GM21367 (cell line): ENCODE data around the gene HECTD1.
"Not testable (repeated sequence)": the region's sequence is repeated elsewhere in the genome, so short reads cannot be mapped to it uniquely, and the experiment has no call there.

ENCODE experiments used
- ATAC-seq: cut with Tn5 transposase; IDR thresholded peaks from one replicate; pipeline ENCODE4 v1.9.1; 2021; ENCODE audit not compliant: unreplicated experiment

Gene HECTD1

GRCh38 chr14:31228533-31228932, 20.9 kb upstream of the HECTD1 start:
- no peak for ATAC-seq

DNA sequence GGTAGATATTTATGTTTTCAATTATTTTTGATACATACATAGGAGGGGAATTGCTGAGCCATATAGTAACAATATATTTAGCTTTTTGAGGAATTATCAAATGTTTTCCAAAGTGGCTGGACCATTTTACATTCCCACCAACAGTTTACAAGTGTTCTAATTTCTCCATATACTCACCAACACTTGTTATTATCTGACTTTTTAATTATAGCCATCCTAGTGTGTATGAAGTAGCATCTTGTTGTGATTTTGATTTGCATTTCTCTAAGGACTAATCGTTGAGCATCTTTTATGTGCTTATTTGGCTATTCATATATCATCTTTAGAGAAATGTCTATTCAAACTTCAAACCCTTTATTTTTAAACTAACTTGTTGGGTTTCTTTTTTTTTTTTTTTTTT, 17.2 kb upstream of the HECTD1 start:
- no peak for ATAC-seq

DNA sequence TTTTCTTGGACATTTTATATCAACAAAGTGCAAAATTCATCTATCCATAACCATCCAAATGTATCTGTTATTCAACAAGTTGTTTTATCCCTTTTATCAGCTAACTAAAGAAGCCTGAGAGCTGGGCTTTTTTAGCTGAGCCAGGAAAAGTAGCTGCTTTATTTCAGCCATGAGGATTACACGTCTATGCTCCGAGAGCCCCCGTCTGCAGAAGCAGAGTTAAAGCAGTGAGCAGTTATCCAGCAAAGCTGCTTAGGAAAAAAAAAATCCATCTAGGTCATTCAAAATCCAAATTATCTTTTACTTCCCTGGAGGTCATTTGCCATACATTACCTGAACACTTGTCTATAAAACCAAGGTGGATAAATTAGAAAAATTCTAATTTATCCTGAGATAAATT, 15.7 kb upstream of the HECTD1 start:
- ATAC-seq, result no peak

GRCh38 chr14:31222834-31223233, 15.2 kb upstream of the HECTD1 start:
- ATAC-seq, result no peak

- ATAC-seq, result no peak
These were observed 13.7 kb upstream of the HECTD1 start for GRCh38 chr14:31221266-31221665.

DNA sequence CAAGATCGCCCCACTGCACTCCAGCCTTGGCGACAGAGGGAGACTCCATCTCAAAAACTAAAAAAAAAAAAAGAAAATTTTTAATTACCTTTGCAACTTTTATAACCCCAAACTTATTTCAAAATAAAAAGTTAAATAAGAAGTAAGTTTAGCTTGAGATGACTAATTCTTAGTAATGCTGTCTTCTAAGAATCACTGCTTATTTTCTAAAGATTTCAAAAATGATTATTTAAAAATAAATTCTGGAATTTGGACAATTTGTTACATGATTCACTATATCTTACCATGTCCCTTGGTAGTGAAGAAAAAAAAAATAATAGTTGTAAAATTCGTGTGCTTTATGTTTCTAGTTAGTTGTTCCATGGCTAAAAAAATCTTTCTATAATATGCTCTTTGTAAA, 11.6 kb upstream of the HECTD1 start:
- no peak for ATAC-seq

DNA sequence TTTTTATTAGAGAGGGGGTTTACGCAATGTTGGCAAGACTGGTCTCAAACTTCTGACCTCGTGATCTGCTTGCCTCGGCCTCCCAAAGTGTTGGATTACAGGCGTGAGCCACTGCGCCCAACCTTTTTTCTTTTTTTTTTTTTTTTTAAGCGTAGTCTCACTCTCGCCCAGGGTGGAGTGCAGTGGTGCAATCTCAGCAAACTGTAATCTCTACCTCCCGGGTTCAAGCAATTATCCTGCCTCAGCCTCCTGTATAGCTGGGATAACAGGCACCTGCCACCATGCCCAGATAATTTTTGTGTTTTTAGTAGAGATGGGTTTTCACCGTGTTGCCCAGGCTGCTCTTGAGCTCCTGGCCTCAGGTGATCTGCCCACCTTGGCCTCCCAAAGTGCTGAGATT, 8.8 kb upstream of the HECTD1 start:
- ATAC-seq, result no peak

- no peak for ATAC-seq
These were observed 5.3 kb upstream of the HECTD1 start for GRCh38 chr14:31212893-31213292.

DNA sequence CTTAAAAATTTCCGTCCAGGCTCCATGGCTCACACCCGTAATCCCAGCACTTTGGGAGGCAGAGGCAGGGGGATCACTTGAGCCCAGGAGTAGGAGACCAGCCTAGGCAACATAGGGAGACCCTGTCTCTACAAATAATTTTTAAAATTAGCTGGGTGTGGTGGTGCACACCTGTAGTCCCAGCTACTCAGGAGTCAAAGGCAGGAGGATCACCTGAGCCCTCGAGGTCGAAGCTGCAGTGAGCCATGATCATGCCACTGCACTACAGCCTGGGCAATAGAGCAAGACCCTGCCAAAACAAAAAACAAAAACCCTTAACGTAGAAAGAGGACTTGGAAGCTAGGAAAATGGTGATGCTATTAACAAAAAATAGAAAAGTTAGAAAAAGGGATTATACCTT, 2.0 kb upstream of the HECTD1 start:
- ATAC-seq, result no peak

GRCh38 chr14:31208546-31209424, 1.2 kb upstream of the HECTD1 start:
- no peak for ATAC-seq

DNA sequence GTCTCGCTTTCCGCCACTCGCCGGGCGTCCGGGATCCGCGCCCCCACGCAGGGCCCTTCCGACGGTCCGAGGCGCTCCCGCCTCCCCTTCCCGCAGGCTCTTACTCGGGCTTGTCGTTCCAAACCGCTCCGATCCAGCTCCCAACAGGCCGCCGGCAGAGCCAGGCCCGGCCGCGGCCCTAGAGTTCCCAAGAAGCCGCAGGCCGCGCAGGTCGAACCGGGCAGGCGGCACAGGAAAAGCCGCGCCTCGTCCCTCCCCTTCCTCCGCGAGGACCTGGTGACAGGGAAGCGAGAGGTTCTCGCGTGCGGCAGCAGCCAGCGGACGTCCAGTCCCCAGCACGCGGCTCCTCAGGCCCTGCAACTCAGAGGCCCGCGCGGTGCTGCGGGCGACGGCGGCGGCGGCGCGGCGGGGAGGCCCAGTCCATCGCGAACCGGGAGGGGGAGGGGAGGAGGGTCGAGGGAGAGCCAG, 272 bp downstream of the HECTD1 start:
- peak; percentile 27 for ATAC-seq

- peak; percentile 18 for ATAC-seq
These were observed 882 bp downstream of the HECTD1 start for GRCh38 chr14:31206536-31207286.

GRCh38 chr14:31205681-31206535, 1.7 kb downstream of the HECTD1 start:
- no peak for ATAC-seq

GRCh38 chr14:31204593-31205534, 2.7 kb downstream of the HECTD1 start:
- no peak for ATAC-seq

- not testable (repeated sequence) for ATAC-seq
These were observed 3.5 kb downstream of the HECTD1 start for GRCh38 chr14:31203899-31204592.

DNA sequence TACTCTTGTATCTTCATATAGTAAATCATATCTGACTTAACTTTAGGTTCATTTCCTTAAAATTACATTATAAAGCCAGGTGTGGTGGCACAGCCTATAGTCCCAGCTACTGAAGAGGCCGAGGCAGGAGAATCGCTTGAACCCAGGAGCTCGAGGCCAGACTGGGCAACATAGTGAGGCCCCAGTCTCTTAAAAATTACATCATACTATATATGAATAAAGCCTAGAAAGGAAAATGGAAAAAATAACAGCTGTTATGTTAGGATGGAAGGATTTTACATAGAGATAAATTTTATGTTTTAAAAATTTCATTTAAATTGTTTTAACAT, 4.2 kb downstream of the HECTD1 start:
- no peak for ATAC-seq

- ATAC-seq, result no peak
These were observed 6.5 kb downstream of the HECTD1 start for GRCh38 chr14:31201111-31201510.

DNA sequence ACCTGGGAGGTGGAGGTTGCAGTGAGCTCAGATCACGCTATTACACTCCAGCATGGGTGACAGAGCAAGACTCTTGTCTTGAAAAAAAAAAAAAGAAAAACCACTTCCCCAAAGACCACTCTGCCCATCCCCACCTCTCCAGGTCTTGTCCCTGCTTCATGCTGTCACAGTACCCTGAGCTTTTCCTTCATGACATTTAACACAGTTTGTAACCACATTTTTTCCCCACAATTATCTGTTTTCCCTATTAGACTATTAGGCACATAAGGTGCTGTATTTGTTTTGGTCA, 6.9 kb downstream of the HECTD1 start:
- ATAC-seq, result no peak

GRCh38 chr14:31197671-31198070, 9.9 kb downstream of the HECTD1 start:
- ATAC-seq, result no peak
